Testis (tissue), 2 donors: Measurements from ENCODE around the gene TMEM182.

Experiments used
- POLR2A ChIP-seq: fragments of 450-650 bp; IDR thresholded peaks from one replicate; pipeline ENCODE4 v1.6.1; 2017; ENCODE audit warnings: antibody characterized with exemption, mild to moderate bottlenecking, moderate library complexity
- TF ChIP-seq, protein P1 (sequence below), 3 experiments: fragments of 450-650 bp in 2 of 3; fragments of 200-600 bp in 1 of 3; sonication (generic) in 1 of 3; IDR thresholded peaks; one replicate each; pipeline ENCODE4 v1.5.1; 2016 to 2019; ENCODE audit warnings: antibody characterized with exemption in 3 of 3, mild to moderate bottlenecking in 2 of 3, moderate library complexity in 1 of 3

DNA sequence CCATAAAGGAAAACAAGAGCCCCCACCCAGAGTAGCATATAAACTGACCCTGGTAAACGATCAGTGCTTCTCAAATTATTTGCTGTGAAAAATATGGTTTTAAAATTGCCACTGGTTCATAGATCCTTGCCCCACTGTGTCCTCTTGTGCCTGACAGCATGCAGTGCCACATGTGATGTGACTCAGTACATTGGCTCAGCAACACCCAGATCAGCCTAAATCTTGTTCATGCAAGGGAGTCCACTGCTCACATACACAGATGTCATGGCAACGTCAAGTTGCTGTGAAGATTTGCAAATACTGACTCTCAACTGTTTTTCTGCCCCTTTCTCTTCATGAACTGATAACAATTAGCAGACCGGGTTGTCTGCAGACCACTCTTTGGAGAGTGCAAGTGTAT, 91.0 kb downstream of the TMEM182 start:
- TF ChIP-seq, protein P1, sequence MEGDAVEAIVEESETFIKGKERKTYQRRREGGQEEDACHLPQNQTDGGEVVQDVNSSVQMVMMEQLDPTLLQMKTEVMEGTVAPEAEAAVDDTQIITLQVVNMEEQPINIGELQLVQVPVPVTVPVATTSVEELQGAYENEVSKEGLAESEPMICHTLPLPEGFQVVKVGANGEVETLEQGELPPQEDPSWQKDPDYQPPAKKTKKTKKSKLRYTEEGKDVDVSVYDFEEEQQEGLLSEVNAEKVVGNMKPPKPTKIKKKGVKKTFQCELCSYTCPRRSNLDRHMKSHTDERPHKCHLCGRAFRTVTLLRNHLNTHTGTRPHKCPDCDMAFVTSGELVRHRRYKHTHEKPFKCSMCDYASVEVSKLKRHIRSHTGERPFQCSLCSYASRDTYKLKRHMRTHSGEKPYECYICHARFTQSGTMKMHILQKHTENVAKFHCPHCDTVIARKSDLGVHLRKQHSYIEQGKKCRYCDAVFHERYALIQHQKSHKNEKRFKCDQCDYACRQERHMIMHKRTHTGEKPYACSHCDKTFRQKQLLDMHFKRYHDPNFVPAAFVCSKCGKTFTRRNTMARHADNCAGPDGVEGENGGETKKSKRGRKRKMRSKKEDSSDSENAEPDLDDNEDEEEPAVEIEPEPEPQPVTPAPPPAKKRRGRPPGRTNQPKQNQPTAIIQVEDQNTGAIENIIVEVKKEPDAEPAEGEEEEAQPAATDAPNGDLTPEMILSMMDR (IDR thresholded peaks at IDR 0.05): no peak
- no peak for TF ChIP-seq POLR2A
